Measurements from ENCODE around the gene OPCML. TPM values are rescaled to one million over a fixed set of nuclear protein-coding genes. Genes with fewer than 3 reads are reported as not detected.

The OPCML gene
- polyA plus RNA-seq, 3 donors: not detected

GRCh38 chr11:133271871-133272776 is 260.2 kb downstream of the OPCML start:
- Mint-ChIP-seq H3K4me3 (no peak overlapping the region), H3K4me1 (no peaks in the 10 kb centered on the region), H3K27me3 (ENCODE audit: low read depth in 3 of 3) (peaks cover 0 to 5% (median 0%) of the 10 kb centered on the region in 3 donors), H3K27ac (no peak overlapping the region), H3K9me3 (peaks cover 0 to 2% (median 0%) of the 10 kb centered on the region in 7 donors), H3K36me3 (no peaks in the 10 kb centered on the region)
- H3K4me1 ChIP-seq (ENCODE audit: control insufficient read depth in 1 of 2, insufficient read depth in 2 of 2, low read length in 2 of 2): no peaks in the 10 kb centered on the region
- intact Hi-C loops (cut with micrococcal nuclease): no loop called here
- no peaks in the 10 kb centered on the region for H4K20me1 ChIP-seq (ENCODE audit: insufficient read depth, low read length)
- no peak for DNase-seq
- H3K4me3 ChIP-seq (replicated peaks in 1 of 3; ENCODE audit: low read depth in 2 of 3, low read length in 3 of 3): no peak overlapping the region
- no peak overlapping the region for H2AFZ ChIP-seq (ENCODE audit: insufficient read depth, low read depth, low read length, poor library complexity, severe bottlenecking)
- no peak overlapping the region for H3K9ac ChIP-seq (ENCODE audit: insufficient read depth, low read length, poor library complexity, severe bottlenecking)
- WGBS (ENCODE audit: insufficient coverage): 80% methylated on average over 1 of the region's 6 CpGs
- H3K27me3 ChIP-seq (ENCODE audit: control insufficient read depth in 2 of 2, insufficient read depth in 2 of 2, low read length in 2 of 2): no peaks in the 10 kb centered on the region
- no peak overlapping the region for H3K4me2 ChIP-seq (replicated peaks; ENCODE audit: extremely low read depth, low read length, poor library complexity, severe bottlenecking)
- no peaks in the 10 kb centered on the region for H3K9me3 ChIP-seq (replicated peaks in 1 of 2; ENCODE audit: control insufficient read depth in 1 of 2, insufficient read depth in 1 of 2, low read length in 2 of 2)
- H3K27ac ChIP-seq (ENCODE audit: low read depth in 1 of 2, low read length in 2 of 2): no peak overlapping the region
- no peak for TF ChIP-seq CTCF (IDR thresholded peaks at IDR 0.05)
- H3K36me3 ChIP-seq (replicated peaks in 1 of 2; ENCODE audit: control insufficient read depth in 1 of 2, insufficient read depth in 2 of 2, low read length in 2 of 2): no peaks in the 10 kb centered on the region
- H3K79me2 ChIP-seq (ENCODE audit: insufficient read depth, low read length): no peaks in the 10 kb centered on the region

- no peaks in the 10 kb centered on the region for H3K4me1 Mint-ChIP-seq
- no peak overlapping the region for H2AFZ ChIP-seq (ENCODE audit: insufficient read depth, low read depth, low read length, poor library complexity, severe bottlenecking)
- no peak for TF ChIP-seq CTCF (IDR thresholded peaks at IDR 0.05)
- no peaks in the 10 kb centered on the region for H3K9me3 ChIP-seq (replicated peaks in 1 of 2; ENCODE audit: control insufficient read depth in 1 of 2, insufficient read depth in 1 of 2, low read length in 2 of 2)
- DNase-seq: no peak
- no peak overlapping the region for H3K27ac Mint-ChIP-seq
- no peak overlapping the region for H3K4me2 ChIP-seq (replicated peaks; ENCODE audit: extremely low read depth, low read length, poor library complexity, severe bottlenecking)
- no peaks in the 10 kb centered on the region for H4K20me1 ChIP-seq (ENCODE audit: insufficient read depth, low read length)
- peaks cover 0 to 3% (median 0%) of the 10 kb centered on the region in 3 donors for H3K27me3 Mint-ChIP-seq (ENCODE audit: low read depth in 3 of 3)
- H3K27me3 ChIP-seq (ENCODE audit: control insufficient read depth in 2 of 2, insufficient read depth in 2 of 2, low read length in 2 of 2): no peaks in the 10 kb centered on the region
- no peaks in the 10 kb centered on the region for H3K79me2 ChIP-seq (ENCODE audit: insufficient read depth, low read length)
- peaks cover 0 to 3% (median 0%) of the 10 kb centered on the region in 7 donors for H3K9me3 Mint-ChIP-seq
- no peak overlapping the region for H3K9ac ChIP-seq (ENCODE audit: insufficient read depth, low read length, poor library complexity, severe bottlenecking)
- no peak overlapping the region for H3K27ac ChIP-seq (ENCODE audit: low read depth in 1 of 2, low read length in 2 of 2)
- H3K36me3 ChIP-seq (replicated peaks in 1 of 2; ENCODE audit: control insufficient read depth in 1 of 2, insufficient read depth in 2 of 2, low read length in 2 of 2): no peaks in the 10 kb centered on the region
- no peak overlapping the region for H3K4me3 Mint-ChIP-seq
- no peaks in the 10 kb centered on the region for H3K36me3 Mint-ChIP-seq
- H3K4me1 ChIP-seq (ENCODE audit: control insufficient read depth in 1 of 2, insufficient read depth in 2 of 2, low read length in 2 of 2): no peaks in the 10 kb centered on the region
- H3K4me3 ChIP-seq (replicated peaks in 1 of 3; ENCODE audit: low read depth in 2 of 3, low read length in 3 of 3): no peak overlapping the region
- intact Hi-C loops (cut with micrococcal nuclease): no loop called here
Measured at GRCh38 chr11:133271206-133271605, 261.1 kb downstream of the OPCML start.
